ENCODE results near the gene ZNF462.

ZNF462 gene

DNA sequence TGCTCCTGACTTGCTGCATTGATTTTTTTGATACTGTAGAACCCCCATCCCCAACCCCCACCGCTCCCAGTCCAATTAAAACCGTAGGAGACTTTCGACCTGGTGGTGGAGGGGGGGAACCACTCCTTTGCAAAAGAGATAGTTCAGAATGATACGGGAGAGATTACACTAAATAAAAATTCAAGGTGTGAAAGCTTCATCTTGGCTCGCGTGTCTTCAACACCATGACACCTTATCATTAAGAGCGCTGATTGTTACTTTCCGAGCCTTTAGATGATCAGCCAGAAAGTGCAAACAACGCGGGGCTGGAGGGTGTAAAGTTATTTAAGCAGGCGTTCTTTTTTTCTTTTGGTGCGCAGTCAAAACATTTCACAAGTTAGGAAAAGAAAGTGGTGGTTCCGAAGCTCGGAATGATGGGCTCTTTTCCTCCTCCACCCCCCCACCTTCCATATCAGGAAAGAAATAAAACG, 1.3 kb upstream of the ZNF462 start:
- no peak for TF ChIP-seq SUZ12 (IDR thresholded peaks at IDR 0.05)
- TF ChIP-seq L3MBTL2 (conservative IDR thresholded peaks at IDR 0.05) = peak; percentile 39; the same call in 1 of the 2 replicates
- TF ChIP-seq TARDBP (IDR thresholded peaks at IDR 0.05) = no peak
- DNase-seq (ENCODE audit: extremely low spot score) = no peak
- POLR2A ChIA-PET = interaction anchor here (1.5 kb wide), 1 partner anchor 60 kb away, joined by 5 read pairs; no protein-coding TSS in a partner anchor
- CTCF ChIA-PET = no interaction called here

DNA sequence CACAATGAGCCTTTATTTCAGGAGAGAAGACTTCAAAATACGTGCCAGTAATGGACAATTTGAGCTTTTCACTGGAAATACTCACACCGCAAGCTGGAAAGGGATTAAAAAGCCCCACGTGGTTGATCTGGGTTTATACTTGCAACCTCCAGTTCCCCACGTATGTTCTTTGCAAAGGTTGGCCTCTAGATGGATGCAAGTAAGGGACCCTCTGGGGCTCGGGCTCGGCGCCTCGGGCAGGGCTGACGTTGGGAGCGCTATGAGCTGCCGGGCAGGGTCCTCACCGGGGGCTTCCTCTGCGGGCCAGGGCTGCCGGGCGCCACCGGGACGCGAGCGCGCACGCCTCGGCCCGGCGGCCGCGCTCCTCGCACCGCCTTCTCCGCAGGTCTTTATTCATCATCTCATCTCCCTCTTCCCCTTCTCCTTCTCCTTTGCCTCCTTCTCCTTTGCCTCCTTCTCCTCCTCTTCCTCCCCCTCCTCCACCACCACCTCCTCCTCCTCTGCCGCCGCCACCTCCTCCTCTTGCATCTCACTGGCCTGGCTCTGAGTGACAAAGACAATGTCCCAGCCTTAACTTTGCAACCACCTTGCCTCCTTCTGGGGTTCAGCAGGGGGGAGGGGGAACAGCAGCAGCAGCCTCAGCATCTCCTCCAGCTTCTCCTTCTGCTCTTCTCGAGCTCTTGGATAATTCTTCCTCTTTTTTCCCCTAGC, 701 bp upstream of the ZNF462 start:
- ChIA-PET POLR2A (interaction anchor here (0.9 to 3.4 kb wide), 2 partner anchors 22 to 59 kb away, joined by 3 to 16 read pairs; no protein-coding TSS in a partner anchor), CTCF (no interaction called here)
- peak; percentile 19 for DNase-seq (ENCODE audit: extremely low spot score)
- TF ChIP-seq FOXM1 (IDR thresholded peaks at IDR 0.05; ENCODE audit: borderline replicate concordance) = no peak
- TF ChIP-seq FOXK2 (IDR thresholded peaks at IDR 0.05) = no peak
- TF ChIP-seq, protein P1, sequence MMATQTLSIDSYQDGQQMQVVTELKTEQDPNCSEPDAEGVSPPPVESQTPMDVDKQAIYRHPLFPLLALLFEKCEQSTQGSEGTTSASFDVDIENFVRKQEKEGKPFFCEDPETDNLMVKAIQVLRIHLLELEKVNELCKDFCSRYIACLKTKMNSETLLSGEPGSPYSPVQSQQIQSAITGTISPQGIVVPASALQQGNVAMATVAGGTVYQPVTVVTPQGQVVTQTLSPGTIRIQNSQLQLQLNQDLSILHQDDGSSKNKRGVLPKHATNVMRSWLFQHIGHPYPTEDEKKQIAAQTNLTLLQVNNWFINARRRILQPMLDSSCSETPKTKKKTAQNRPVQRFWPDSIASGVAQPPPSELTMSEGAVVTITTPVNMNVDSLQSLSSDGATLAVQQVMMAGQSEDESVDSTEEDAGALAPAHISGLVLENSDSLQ (IDR thresholded peaks at IDR 0.05) = no peak
- no peak for TF ChIP-seq LEF1 (IDR thresholded peaks at IDR 0.05; ENCODE audit: borderline replicate concordance)
- TF ChIP-seq BHLHE40 (IDR thresholded peaks at IDR 0.05; ENCODE audit: borderline replicate concordance) = no peak
- TF ChIP-seq SUZ12 (IDR thresholded peaks at IDR 0.05) = no peak
- no peak for TF ChIP-seq ELF4 (IDR thresholded peaks at IDR 0.05)
- TF ChIP-seq TARDBP (IDR thresholded peaks at IDR 0.05) = no peak
- TF ChIP-seq SP1 (IDR thresholded peaks at IDR 0.05) = no peak

DNA sequence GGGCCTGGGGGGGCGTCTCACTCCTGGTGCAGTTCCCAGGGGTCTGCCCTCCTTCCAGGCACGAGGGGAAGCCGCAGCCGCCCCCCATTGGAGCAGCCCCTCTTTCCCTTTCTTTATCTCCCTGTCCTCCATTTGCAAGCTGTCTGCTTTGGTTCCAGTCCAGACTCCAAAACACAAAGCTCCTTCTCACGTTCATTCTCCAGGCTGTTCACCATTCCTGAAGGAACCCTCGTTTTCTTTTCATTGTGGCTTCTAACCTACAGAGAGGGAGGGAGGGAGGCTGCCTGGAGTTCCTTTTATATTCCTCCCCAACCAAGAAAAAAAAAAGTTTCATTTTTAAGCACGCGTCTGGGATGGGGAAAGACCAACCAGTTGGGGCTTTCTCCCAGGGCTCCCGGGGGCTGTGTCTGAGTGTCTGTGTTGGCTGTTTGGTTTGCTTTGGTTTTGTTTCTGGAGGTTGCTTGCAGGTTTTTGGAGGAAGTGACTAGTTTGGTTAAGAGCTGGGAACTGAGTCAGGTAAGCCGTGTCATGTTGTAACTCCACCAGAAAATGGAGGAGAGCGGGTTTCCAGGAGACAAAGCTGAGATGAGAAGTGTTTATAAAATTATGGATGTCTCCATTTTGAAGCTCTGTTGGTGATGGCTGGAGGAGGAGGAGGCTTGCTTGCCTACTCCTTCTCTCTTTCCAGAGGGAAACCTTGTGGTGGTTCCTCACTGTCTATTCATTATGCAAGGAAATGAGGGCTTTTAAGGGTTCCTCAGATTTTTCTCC, 1.6 kb downstream of the ZNF462 start:
- ChIA-PET POLR2A (interaction anchor here (1.0 to 3.4 kb wide), 6 partner anchors 11 to 277 kb away, joined by 3 to 16 read pairs (median 5); no protein-coding TSS in a partner anchor), CTCF (no interaction called here)
- no peak for DNase-seq (ENCODE audit: extremely low spot score)
- no peak for TF ChIP-seq HDGF (IDR thresholded peaks at IDR 0.05; ENCODE audit: borderline replicate concordance)
- no peak for TF ChIP-seq ZNF384 (IDR thresholded peaks at IDR 0.05)
- no peak for TF ChIP-seq FOXA1 (IDR thresholded peaks at IDR 0.05)
- TF ChIP-seq TARDBP (IDR thresholded peaks at IDR 0.05) = no peak
- no peak for TF ChIP-seq LEF1 (IDR thresholded peaks at IDR 0.05; ENCODE audit: borderline replicate concordance)

DNA sequence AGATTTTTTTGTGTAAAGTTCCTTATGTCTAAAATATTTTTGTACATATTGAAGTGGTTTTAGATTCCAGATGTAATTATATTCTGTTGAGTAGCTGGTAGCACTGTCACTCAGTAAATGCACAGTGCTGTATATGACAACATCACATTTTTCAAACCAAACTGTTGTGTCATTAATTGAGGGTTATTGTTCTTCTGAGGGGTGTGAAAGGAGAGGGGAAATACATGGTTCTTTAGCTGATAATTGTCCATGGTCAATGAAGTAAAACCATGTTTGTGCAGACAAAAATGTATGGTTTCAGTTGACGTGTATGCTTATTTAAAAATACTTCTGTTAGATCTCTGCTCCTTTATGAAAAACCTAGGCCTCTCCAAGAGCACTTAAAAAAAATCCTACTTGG, 3.3 kb downstream of the ZNF462 start:
- CTCF ChIA-PET = no interaction called here
- POLR2A ChIA-PET = no interaction called here
- TF ChIP-seq HDGF (IDR thresholded peaks at IDR 0.05; ENCODE audit: borderline replicate concordance) = no peak
- DNase-seq (ENCODE audit: extremely low spot score) = no peak

DNA sequence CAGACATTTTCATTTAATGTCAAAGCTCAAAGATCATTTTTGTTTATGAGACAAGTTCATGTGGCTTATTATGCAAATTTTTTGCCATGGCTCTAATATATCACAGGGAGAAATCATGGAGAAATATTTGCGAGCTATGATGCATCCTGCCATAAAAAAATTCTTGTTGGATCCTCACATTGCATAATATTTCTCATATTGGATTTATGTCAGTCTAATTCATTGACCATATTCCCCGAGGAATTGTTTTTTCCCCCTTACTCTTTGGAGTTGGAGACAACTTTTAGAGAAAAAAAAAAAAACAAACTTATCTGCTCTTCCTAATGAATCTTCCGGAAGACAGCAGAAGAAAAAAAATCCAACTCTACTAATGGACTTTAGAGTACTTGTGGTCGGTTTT, 4.3 kb downstream of the ZNF462 start:
- CTCF ChIA-PET = no interaction called here
- POLR2A ChIA-PET = no interaction called here
- TF ChIP-seq SP1 (IDR thresholded peaks at IDR 0.05) (no peak), FOXM1 (IDR thresholded peaks at IDR 0.05; ENCODE audit: borderline replicate concordance) (no peak)
- DNase-seq (ENCODE audit: extremely low spot score) = no peak

DNA sequence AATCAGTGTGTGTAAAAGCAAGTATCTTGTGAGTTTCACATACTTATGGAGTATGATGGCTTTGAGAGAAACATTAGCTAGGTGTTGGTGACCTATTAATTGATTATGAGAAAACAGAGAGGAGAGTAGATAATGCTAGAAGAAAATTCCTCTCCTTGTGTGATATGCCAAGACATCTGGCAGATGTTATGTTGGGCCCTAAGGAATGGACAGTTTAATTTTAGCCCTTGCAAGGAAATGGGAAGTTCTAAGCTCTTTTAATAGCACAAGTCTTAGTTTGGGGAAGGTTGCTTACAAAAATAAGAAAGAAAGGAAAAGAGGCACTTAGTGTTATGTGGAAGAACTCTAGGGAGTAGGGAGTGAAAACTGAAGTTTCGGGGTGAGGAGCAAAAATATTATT, 5.1 kb downstream of the ZNF462 start:
- ChIA-PET POLR2A (no interaction called here), CTCF (no interaction called here)
- no peak for DNase-seq (ENCODE audit: extremely low spot score)
- TF ChIP-seq LEF1 (IDR thresholded peaks at IDR 0.05; ENCODE audit: borderline replicate concordance) = no peak
- no peak for TF ChIP-seq NFRKB (IDR thresholded peaks at IDR 0.05)
- no peak for TF ChIP-seq TARDBP (IDR thresholded peaks at IDR 0.05)
- TF ChIP-seq ARNT (IDR thresholded peaks at IDR 0.05) = no peak
- TF ChIP-seq, protein P1 (IDR thresholded peaks at IDR 0.05) = no peak
- no peak for TF ChIP-seq SP1 (IDR thresholded peaks at IDR 0.05)
- no peak for TF ChIP-seq SUZ12 (IDR thresholded peaks at IDR 0.05)
- TF ChIP-seq ELF4 (IDR thresholded peaks at IDR 0.05) = no peak
- no peak for TF ChIP-seq CTBP1 (IDR thresholded peaks at IDR 0.05; ENCODE audit: borderline replicate concordance)
- no peak for TF ChIP-seq FOXM1 (IDR thresholded peaks at IDR 0.05; ENCODE audit: borderline replicate concordance)
- TF ChIP-seq FOXK2 (IDR thresholded peaks at IDR 0.05) = no peak
- no peak for TF ChIP-seq HDGF (IDR thresholded peaks at IDR 0.05; ENCODE audit: borderline replicate concordance)
- TF ChIP-seq FOXA1 (IDR thresholded peaks at IDR 0.05) = no peak
- no peak for TF ChIP-seq L3MBTL2 (conservative IDR thresholded peaks at IDR 0.05)
- no peak for TF ChIP-seq ZNF384 (IDR thresholded peaks at IDR 0.05)

DNA sequence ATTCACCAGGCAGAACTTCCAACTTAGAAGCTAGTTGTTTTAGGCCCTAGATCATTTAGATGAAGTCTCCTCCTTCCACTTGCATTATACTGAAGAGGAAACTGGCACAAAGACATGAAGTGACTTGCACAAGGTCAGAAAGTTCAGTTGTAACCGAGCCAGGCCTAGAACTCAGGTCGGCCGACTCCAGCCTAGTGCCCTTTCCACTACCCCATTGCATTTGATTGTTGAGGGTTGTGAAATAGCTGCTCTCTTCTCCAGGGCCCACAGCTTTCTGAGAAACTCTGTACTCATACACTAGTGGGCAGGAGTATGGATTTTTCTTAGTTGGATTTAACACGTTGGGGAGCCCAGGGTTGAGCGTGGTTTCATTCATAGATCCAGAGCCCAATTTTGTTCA, 5.6 kb downstream of the ZNF462 start:
- ChIA-PET CTCF (no interaction called here), POLR2A (no interaction called here)
- no peak for DNase-seq (ENCODE audit: extremely low spot score)
- TF ChIP-seq FOXA1 (IDR thresholded peaks at IDR 0.05) (no peak), FOXK2 (IDR thresholded peaks at IDR 0.05) (no peak), CTBP1 (IDR thresholded peaks at IDR 0.05; ENCODE audit: borderline replicate concordance) (no peak), ZNF384 (IDR thresholded peaks at IDR 0.05) (no peak), BHLHE40 (IDR thresholded peaks at IDR 0.05; ENCODE audit: borderline replicate concordance) (no peak), NFRKB (IDR thresholded peaks at IDR 0.05) (no peak), ARNT (IDR thresholded peaks at IDR 0.05) (no peak), HDGF (IDR thresholded peaks at IDR 0.05; ENCODE audit: borderline replicate concordance) (no peak), TARDBP (IDR thresholded peaks at IDR 0.05) (no peak), ELF4 (IDR thresholded peaks at IDR 0.05) (no peak), L3MBTL2 (conservative IDR thresholded peaks at IDR 0.05) (no peak), SUZ12 (IDR thresholded peaks at IDR 0.05) (no peak), FOXM1 (IDR thresholded peaks at IDR 0.05; ENCODE audit: borderline replicate concordance) (no peak), LEF1 (IDR thresholded peaks at IDR 0.05; ENCODE audit: borderline replicate concordance) (no peak), SP1 (IDR thresholded peaks at IDR 0.05) (no peak)
- TF ChIP-seq, protein P1 (IDR thresholded peaks at IDR 0.05) = no peak
